ENCODE data around the gene DAPK3.

DNA sequence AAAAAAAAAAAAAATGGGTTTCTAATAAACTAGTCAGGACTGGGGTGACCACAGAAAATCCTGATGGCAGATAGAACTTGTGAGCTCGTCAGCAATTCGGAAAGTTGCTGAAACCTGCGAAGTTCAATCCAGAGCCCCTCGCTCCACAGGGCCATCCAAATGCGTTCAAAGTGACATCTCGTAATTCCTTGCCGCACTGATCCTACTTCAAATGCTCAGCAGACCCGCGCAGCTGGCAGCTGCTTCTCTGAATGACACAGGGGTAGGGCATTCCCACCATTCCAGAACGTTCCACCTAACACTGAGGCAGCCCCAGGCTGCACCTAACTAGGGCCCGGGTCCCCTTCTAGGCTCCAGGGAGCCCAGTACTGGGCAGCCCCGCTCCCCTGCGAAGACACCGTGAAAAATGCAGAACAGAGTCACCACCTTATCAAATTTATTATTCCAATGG, 4.8 kb upstream of the DAPK3 start:
- no peak for TF ChIP-seq POLR2A (IDR thresholded peaks at IDR 0.05)
- TF ChIP-seq POLR2AphosphoS5 (IDR thresholded peaks at IDR 0.05) = no peak
- TF ChIP-seq, protein P1, sequence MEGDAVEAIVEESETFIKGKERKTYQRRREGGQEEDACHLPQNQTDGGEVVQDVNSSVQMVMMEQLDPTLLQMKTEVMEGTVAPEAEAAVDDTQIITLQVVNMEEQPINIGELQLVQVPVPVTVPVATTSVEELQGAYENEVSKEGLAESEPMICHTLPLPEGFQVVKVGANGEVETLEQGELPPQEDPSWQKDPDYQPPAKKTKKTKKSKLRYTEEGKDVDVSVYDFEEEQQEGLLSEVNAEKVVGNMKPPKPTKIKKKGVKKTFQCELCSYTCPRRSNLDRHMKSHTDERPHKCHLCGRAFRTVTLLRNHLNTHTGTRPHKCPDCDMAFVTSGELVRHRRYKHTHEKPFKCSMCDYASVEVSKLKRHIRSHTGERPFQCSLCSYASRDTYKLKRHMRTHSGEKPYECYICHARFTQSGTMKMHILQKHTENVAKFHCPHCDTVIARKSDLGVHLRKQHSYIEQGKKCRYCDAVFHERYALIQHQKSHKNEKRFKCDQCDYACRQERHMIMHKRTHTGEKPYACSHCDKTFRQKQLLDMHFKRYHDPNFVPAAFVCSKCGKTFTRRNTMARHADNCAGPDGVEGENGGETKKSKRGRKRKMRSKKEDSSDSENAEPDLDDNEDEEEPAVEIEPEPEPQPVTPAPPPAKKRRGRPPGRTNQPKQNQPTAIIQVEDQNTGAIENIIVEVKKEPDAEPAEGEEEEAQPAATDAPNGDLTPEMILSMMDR (IDR thresholded peaks at IDR 0.05) = no peak

Measured in gastroesophageal sphincter (tissue), 3 donors.